Esophagus squamous epithelium (tissue), 4 donors: Measurements from ENCODE around the gene RYR3.

Experiments used
- POLR2A ChIP-seq, 4 donors: fragments of 450-650 bp; IDR thresholded peaks; one replicate each; pipeline ENCODE4 v1.6.1; 2017; ENCODE audit warnings: antibody characterized with exemption in 4 of 4, mild to moderate bottlenecking in 4 of 4, moderate library complexity in 3 of 4
- TF ChIP-seq, protein P1 (sequence below), 6 experiments: fragments of 450-650 bp in 4 of 6; fragments of 200-600 bp in 2 of 6; sonication (generic) in 2 of 6; IDR thresholded peaks; one replicate each; pipeline ENCODE4 v1.5.1; 2016 to 2019; ENCODE audit warnings: antibody characterized with exemption in 6 of 6, mild to moderate bottlenecking in 4 of 6, moderate library complexity in 4 of 6

DNA sequence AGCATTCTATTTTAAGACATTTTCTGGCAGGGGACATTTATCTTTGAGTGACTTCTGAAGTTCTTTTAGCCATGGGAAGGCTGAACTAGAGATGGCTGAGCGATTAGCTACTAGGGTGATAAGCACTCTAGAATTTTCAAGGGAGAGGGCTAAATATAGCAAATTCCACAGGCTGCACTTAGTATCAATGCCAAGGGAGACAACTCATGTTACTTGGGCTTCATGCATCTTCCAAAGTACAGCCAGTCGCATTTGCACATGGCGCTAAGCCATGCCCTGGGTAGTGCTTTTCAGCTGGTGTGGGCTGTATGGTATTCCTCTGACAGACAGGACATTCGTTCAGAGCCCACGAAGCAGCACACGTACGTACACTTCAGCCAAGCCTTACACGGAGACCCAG lies 69.6 kb downstream of the RYR3 start:
- TF ChIP-seq, protein P1, sequence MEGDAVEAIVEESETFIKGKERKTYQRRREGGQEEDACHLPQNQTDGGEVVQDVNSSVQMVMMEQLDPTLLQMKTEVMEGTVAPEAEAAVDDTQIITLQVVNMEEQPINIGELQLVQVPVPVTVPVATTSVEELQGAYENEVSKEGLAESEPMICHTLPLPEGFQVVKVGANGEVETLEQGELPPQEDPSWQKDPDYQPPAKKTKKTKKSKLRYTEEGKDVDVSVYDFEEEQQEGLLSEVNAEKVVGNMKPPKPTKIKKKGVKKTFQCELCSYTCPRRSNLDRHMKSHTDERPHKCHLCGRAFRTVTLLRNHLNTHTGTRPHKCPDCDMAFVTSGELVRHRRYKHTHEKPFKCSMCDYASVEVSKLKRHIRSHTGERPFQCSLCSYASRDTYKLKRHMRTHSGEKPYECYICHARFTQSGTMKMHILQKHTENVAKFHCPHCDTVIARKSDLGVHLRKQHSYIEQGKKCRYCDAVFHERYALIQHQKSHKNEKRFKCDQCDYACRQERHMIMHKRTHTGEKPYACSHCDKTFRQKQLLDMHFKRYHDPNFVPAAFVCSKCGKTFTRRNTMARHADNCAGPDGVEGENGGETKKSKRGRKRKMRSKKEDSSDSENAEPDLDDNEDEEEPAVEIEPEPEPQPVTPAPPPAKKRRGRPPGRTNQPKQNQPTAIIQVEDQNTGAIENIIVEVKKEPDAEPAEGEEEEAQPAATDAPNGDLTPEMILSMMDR (IDR thresholded peaks at IDR 0.05), result no peak
- no peak for TF ChIP-seq POLR2A (IDR thresholded peaks at IDR 0.05)
